BJ (cell line): ENCODE data around the gene PLEKHH1. TPM values are rescaled to one million over a fixed set of nuclear protein-coding genes. Genes with fewer than 3 reads are reported as not detected.

ENCODE experiments used
- CTCF ChIA-PET: fragments of 350-600 bp; formaldehyde crosslinking; extraction: SDS; loops from one replicate; lab custom pipeline; 2021; ENCODE audit warnings: antibody characterized with exemption, inconsistent platforms; lab: Yijun Ruan, JAX
- POLR2A ChIA-PET: fragments of 300-600 bp; sonication (Branson Sonifier 250); formaldehyde crosslinking; extraction: SDS; loops from one replicate; lab custom pipeline; 2021; ENCODE audit warnings: antibody characterized with exemption; lab: Charles Lee
- DNase-seq: peaks from one replicate; pipeline ENCODE4 v3.0.0-alpha.2; 2011; ENCODE audit warnings: low read depth
- H3K27me3 ChIP-seq: 2 replicates; pipeline ENCODE4 v1.6.0; 2011; ENCODE audit warnings: low read length; ENCODE audit not compliant: control insufficient read depth, insufficient read depth
- H3K36me3 ChIP-seq: 2 replicates; pipeline ENCODE4 v1.5.1; 2011; ENCODE audit warnings: low read length; ENCODE audit not compliant: control insufficient read depth, insufficient read depth
- H3K4me3 ChIP-seq: 2 replicates; pipeline ENCODE4 v1.5.1; 2011; ENCODE audit warnings: low read depth, mild to moderate bottlenecking, control low read depth, low read length
- polyA plus RNA-seq: library from polyadenylated mRNA; depleted of rRNA; stranded (reverse); fragments of >200 nt; gene quantifications from 2 replicates; pipeline ENCODE4 v1.2.3, GENCODE V29; 2011
- TF ChIP-seq, protein P1 (sequence below): IDR thresholded peaks from 2 replicates; pipeline ENCODE4 v1.5.1; 2011; ENCODE audit warnings: low read depth, mild to moderate bottlenecking, control low read depth, inconsistent platforms, low read length, moderate library complexity; ENCODE audit not compliant: insufficient read depth

PLEKHH1 gene
- polyA plus RNA-seq, 1 experiment: 0.16 TPM

DNA sequence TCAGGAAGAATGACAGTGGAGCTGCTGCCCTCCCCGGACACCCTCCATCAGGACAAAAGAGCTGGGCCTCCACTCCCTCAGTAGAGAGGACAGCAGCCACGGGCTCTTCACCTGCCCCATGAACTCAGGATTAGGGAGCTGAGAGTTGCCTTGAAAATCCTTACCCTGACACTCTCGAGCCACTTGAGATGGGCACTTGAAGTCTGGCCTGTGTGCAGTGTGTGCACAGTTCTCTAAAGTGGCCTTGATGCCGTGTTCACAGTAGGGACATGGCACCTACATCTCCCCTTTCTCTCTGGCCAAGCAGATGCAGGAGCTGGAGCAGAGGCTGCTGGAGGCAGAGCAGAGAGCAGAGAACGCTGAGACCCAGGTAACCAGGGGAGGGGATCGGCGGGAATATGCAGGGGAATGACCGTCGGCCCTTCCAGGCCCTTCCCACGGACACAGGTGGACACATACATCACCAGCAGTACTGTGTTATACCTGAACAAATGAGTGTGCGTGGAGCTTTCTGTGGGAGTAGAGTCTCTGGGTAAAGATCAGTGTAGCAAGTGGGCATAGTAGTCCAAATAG lies 22.5 kb downstream of the PLEKHH1 start:
- POLR2A ChIA-PET: no interaction called here
- H3K36me3 ChIP-seq: no peaks in the 10 kb centered on the region
- TF ChIP-seq, protein P1, sequence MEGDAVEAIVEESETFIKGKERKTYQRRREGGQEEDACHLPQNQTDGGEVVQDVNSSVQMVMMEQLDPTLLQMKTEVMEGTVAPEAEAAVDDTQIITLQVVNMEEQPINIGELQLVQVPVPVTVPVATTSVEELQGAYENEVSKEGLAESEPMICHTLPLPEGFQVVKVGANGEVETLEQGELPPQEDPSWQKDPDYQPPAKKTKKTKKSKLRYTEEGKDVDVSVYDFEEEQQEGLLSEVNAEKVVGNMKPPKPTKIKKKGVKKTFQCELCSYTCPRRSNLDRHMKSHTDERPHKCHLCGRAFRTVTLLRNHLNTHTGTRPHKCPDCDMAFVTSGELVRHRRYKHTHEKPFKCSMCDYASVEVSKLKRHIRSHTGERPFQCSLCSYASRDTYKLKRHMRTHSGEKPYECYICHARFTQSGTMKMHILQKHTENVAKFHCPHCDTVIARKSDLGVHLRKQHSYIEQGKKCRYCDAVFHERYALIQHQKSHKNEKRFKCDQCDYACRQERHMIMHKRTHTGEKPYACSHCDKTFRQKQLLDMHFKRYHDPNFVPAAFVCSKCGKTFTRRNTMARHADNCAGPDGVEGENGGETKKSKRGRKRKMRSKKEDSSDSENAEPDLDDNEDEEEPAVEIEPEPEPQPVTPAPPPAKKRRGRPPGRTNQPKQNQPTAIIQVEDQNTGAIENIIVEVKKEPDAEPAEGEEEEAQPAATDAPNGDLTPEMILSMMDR: no peak

DNA sequence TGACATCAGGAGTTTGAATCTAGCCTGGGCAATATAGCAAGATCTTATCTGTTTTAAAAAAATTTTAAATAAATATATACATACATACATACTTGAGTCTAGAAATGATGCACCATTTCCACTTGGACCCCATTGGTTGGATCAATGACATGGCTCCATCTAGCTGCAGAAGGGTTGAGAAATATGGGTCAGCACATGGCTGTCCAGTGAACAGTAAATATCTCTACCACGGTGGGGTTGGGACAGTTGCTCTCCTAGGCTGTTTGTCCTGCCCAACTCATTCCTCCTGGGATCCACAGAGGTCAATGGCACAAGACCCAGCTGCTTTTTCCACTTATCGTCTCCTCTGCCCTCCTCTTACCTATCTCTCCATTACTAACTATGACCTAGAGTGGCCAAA lies 23.6 kb downstream of the PLEKHH1 start:
- peaks cover 3% of the 10 kb centered on the region for H3K27me3 ChIP-seq
- ChIA-PET POLR2A (no interaction called here), CTCF (interaction anchor here (0.5 to 4.1 kb wide), 4 partner anchors 14 to 111 kb away, joined by 3 to 34 read pairs (median 6); no protein-coding TSS in a partner anchor)
- TF ChIP-seq, protein P1: no peak
- H3K4me3 ChIP-seq: no peak overlapping the region
- no peaks in the 10 kb centered on the region for H3K36me3 ChIP-seq
- no peak for DNase-seq

More for the DNA sequence above, 22.5 kb downstream of the PLEKHH1 start:
- Histone ChIP-seq H3K27me3 (peaks cover 3% of the 10 kb centered on the region), H3K4me3 (no peak overlapping the region)
- no peak for DNase-seq
- CTCF ChIA-PET: interaction anchor here (0.8 to 4.1 kb wide), 4 partner anchors 10 to 29 kb away, joined by 3 to 34 read pairs (median 5); no protein-coding TSS in a partner anchor

DNA sequence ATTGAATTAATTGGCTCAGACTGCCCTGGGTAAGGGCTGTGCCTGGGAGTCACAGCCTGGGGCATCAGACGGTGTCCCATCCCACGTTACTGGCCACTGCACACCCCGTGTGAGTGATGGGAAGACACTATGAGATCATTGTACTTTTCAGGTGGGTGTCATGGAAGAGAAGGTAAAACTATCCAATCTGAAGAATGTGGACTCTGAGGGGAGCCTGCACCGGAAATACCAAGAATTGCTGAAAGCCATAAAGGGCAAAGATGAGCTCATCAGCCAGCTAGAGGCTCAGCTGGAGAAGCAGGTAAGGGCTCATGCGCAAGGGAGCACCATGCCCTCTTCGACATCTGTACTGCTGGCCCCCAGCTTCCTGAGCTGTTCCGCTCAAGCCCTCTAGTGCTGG lies 24.0 kb downstream of the PLEKHH1 start:
- no peaks in the 10 kb centered on the region for H3K36me3 ChIP-seq
- ChIA-PET CTCF (interaction anchor here (1.5 to 4.1 kb wide), 2 partner anchors 14 to 61 kb away, joined by 4 to 34 read pairs; no protein-coding TSS in a partner anchor), POLR2A (no interaction called here)
- H3K4me3 ChIP-seq: no peak overlapping the region
- TF ChIP-seq, protein P1: no peak
- DNase-seq: no peak
- peaks cover 3% of the 10 kb centered on the region for H3K27me3 ChIP-seq

- DNase-seq: no peak
- CTCF ChIA-PET: interaction anchor here (1.0 to 4.1 kb wide), 4 partner anchors 13 to 130 kb away, joined by 3 to 34 read pairs (median 5); no protein-coding TSS in a partner anchor
- TF ChIP-seq, protein P1: no peak
- Histone ChIP-seq H3K27me3 (peaks cover 3% of the 10 kb centered on the region), H3K36me3 (no peaks in the 10 kb centered on the region), H3K4me3 (no peak overlapping the region)
- POLR2A ChIA-PET: no interaction called here
Observed at GRCh38 chr14:67557656-67558055, 24.6 kb downstream of the PLEKHH1 start.

DNA sequence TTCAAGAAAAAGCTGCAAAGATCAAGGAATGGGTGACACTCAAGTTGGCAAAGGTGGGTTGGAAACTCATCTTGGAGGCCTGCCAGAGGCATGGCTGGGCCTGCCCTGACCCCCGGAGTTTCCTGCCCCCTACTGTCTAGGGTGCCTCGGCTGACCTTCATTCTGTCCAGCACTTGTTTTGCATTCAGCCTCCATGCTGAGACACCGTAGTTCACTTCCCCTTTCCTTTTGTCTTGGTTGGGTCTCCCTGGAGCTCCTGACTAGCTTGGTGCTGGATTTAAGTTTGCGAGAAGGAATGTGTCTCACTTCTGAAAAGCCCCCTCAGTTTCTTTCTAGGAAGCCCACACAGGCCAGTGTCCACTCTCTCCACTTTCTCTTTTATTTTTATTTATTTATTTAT lies 26.5 kb downstream of the PLEKHH1 start:
- ChIA-PET POLR2A (no interaction called here), CTCF (interaction anchor here (0.7 to 5.0 kb wide), 4 partner anchors 10 to 132 kb away, joined by 3 to 32 read pairs (median 4); no protein-coding TSS in a partner anchor)
- no peaks in the 10 kb centered on the region for H3K36me3 ChIP-seq
- H3K4me3 ChIP-seq: no peak overlapping the region
- peaks cover 3% of the 10 kb centered on the region for H3K27me3 ChIP-seq
- no peak for DNase-seq
- TF ChIP-seq, protein P1: no peak
